GM21576 (cell line): Measurements from ENCODE around the gene PRICKLE1.
A peak's percentile ranks its signal among the peaks of the same experiment; 100 is the strongest.

Experiments used
- ATAC-seq: cut with Tn5 transposase; IDR thresholded peaks from one replicate; pipeline ENCODE4 v1.9.1; 2021; ENCODE audit warnings: mild to moderate bottlenecking, moderate library complexity; ENCODE audit not compliant: unreplicated experiment

PRICKLE1 gene

GRCh38 chr12:42498549-42499247 lies 90.8 kb downstream of the PRICKLE1 start:
- ATAC-seq, result no peak

- ATAC-seq, result no peak
Measured at GRCh38 chr12:42496886-42497285, 92.7 kb downstream of the PRICKLE1 start.

DNA sequence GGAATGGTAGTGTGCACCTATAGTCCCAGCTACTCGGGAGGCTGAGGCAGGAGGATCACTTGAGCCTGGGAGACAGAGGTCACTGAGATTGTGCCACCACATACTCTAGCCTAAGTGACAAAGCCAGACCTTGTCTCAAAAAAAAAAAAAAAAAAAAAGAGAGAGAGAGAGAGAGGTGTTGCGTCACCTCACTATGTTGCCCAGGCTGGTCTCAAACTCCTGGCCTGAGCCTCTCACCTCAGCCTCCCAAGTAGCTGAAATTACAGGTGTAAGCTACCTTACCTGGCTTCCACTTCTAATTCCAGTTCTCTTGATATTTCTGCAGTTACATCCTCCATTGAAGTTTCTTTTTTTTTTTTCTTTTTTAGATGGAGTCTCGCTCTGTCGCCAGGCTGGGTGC lies 94.3 kb downstream of the PRICKLE1 start:
- no peak for ATAC-seq

- no peak for ATAC-seq
Measured at GRCh38 chr12:42492267-42492666, 97.3 kb downstream of the PRICKLE1 start.

GRCh38 chr12:42490261-42490842 lies 99.2 kb downstream of the PRICKLE1 start:
- ATAC-seq, result no peak

- ATAC-seq, result no peak
Measured at GRCh38 chr12:42486407-42486806, 103.1 kb downstream of the PRICKLE1 start.

- no peak for ATAC-seq
Measured at GRCh38 chr12:42485823-42486222, 103.7 kb downstream of the PRICKLE1 start.

DNA sequence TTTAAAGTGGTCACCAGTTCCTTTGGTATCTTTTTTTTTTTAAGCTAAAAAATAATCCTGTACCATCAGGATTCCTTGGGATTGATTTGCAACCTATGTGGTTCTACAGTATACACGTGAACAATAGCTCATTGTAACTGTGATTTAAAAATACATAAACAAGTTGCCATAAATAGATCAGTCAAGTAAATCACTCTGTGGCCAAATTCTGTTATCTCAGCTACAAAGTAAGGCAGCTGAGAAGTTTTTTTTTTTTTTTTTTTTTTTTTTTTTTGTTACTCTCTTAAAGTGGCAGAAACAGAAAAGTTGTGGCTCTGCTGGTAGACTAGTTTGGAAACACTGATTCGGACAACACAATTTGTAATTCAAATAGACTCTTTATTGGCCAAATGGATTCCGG lies 104.5 kb downstream of the PRICKLE1 start:
- ATAC-seq, result no peak

DNA sequence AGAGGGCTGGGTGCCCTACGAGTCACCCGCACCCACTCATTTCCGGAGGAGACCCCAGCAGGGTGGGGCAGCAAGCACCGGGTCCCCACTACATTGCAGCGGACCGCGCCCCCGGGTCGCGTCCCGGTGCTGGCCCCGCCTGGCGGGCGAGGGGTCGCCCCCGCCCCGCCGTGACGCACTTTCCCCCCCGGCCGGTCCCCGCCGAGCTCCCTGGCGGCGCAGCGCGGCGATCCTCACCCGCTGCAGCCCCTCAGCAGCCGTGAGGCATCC lies 106.1 kb downstream of the PRICKLE1 start:
- peak; percentile 21 for ATAC-seq

DNA sequence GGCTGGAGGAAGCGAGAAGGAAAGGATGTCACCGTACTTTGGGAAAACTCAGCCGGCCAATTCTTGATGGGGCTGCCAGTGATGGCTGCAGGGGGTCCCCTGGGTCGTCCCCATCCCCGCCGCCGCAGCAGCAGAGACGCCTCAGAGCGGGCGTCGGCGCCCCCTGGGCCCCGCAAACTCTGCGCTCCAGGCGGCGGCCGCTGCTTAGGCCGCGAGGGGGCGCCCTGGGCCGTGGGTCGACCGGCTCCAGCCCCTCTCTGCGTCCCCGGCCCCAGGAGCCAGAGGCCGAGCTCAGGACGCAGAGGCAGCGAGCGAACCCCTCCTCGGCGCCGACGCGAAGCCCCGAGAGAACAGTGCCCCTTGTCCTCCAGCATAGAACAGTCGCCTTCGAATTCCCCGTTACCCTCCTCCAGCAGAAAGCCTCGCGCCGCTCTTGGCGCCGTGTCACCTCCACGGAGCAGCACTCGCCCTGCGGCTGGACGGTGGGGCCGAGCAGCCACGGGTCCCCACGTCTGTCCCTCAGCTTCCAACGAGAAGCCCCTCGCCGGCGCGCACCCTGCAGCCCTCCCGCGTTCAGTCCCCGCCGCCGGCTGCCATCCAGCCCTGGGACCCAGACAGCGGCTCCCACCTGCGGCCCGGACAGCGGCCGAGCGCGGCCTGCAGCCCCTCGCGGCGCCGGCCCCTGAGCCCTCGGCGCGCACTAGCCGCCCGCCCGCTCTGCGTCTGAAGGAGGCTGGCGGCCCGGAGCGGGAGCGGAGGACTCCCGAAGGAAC lies 106.6 kb downstream of the PRICKLE1 start:
- ATAC-seq, result peak; percentile 77

DNA sequence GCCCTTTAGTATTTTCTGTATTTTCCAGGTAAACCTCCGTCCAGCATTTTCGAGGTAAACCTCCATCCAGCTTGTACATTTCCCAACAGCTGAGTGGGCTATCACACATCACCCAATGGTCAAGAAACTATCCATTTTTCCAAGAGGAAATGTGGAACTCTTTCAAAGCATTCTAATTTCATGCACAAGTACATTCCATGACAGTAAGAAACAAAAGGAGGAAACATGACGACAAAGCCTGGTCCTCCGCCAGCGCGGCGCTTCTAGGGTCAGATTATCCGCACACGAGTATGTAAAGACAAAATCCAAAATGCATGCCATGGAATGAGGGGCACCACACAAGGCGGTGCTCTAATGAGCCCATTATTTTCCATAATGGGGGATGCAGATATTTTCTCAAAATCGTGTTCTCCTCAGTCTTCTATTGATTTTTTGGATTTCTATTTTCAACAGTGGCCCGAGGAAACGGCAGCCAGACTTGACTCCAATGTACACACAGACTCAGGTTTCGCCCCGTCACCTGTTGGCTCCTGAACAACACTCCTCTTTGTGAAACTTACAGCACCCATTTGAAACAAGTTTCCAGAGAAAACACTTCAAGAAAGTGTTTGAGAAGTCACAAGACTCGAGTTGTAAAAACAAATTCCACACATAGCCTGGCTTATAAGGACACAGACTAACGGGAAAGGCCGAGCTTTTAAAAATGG lies 107.4 kb downstream of the PRICKLE1 start:
- no peak for ATAC-seq

DNA sequence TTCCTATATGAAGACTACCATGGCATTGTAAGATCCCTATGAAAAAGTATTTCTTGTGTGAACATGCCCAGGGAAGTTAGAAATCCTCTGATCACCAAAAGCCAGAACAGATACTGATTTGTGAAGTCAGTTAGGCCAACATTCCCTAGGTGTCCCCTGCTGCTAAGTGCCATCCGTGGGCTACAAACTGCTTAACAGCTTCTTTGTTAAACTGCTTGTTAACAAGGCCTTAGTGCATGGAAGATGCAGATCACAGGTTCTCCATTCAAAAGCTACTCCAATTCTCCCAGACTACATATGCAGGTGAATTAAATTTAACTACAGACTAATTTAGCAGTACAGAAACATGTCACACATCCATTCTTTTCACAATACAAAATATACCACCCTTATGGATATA lies 108.2 kb downstream of the PRICKLE1 start:
- ATAC-seq, result no peak

- ATAC-seq, result no peak
Measured at GRCh38 chr12:42477941-42478340, 111.6 kb downstream of the PRICKLE1 start.

DNA sequence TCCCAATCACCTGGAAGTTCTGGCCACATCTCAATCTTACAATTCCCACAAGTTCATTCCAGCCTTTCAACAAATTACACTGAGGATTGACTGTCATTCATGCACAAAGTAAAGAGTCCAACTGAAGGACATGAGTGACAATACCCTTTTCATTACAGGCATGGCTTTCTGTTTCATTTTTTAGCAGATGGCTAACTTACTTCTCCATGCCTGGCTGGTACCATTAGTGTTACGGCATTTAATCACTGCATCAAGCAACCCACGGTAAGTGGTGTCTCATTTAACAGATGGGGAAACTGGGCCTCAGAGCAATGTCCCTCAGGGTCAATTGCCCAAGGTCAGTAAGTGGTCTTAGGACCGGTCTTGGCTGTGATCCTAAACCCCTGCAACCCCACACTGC lies 114.4 kb downstream of the PRICKLE1 start:
- ATAC-seq, result no peak

- ATAC-seq, result no peak
Measured at GRCh38 chr12:42474391-42474790, 115.2 kb downstream of the PRICKLE1 start.

- no peak for ATAC-seq
Measured at GRCh38 chr12:42473561-42473960, 116.0 kb downstream of the PRICKLE1 start.

GRCh38 chr12:42473130-42473529 lies 116.4 kb downstream of the PRICKLE1 start:
- ATAC-seq, result no peak

- ATAC-seq, result no peak
Measured at GRCh38 chr12:42472376-42472775, 117.2 kb downstream of the PRICKLE1 start.

GRCh38 chr12:42469355-42470175 lies 120.0 kb downstream of the PRICKLE1 start:
- ATAC-seq, result peak; percentile 95

DNA sequence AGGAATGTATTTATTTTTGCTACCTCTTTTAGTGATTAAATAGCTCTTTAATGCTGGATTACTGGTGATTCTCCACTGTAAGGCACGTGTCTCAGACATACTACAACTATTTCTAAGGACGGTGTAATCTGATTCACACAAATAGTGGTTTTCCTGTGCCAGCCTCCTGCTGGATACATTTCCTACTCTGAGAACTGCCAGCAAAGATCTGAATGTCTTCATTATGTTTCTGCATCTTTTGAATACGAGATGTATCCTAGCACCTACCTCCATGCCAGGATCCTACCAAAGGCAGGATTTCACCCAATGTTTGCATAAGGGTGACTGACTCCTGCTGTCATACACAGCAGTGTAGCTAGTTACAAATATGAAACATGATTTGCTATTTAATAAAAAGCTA lies 120.6 kb downstream of the PRICKLE1 start:
- ATAC-seq, result peak; percentile 4

- peak; percentile 19 for ATAC-seq
Measured at GRCh38 chr12:42468341-42468821, 121.2 kb downstream of the PRICKLE1 start.
